HepG2 (cell line): Measurements from ENCODE around the gene BCL11B. TPM values are rescaled to one million over a fixed set of nuclear protein-coding genes. Genes with fewer than 3 reads are reported as not detected.
"Not testable (repeated sequence)": the region's sequence is repeated elsewhere in the genome, so short reads cannot be mapped to it uniquely, and the experiment has no call there.

Experiments used
- ATAC-seq: fragments of 200-7000 bp; cut with Tn5 transposase; 3 replicates; pipeline ENCODE4 v1.9.1; 2020; ENCODE audit warnings: mild to moderate bottlenecking, moderate library complexity
- BruUV-seq: library from RNA; stranded (reverse); fragments of 400-500 nt; replicated peaks from 2 replicates; lab custom pipeline; 2021; lab: Mats Ljungman, UMichigan
- CTCF ChIA-PET: fragments of 300-600 bp; formaldehyde crosslinking; extraction: SDS; loops from one replicate; lab custom pipeline; 2021; ENCODE audit warnings: low total read pairs, inconsistent platforms, low intra/inter-chr PET ratio; lab: Yijun Ruan, JAX
- POLR2A ChIA-PET: fragments of 350-600 bp; sonication (Branson Sonifier 250); formaldehyde crosslinking; loops from one replicate; lab custom pipeline; 2020; ENCODE audit warnings: antibody characterized with exemption, inconsistent platforms; lab: Yijun Ruan, JAX
- DNase-seq: peaks from one replicate; pipeline ENCODE4 v3.0.0-alpha.2; 2015; ENCODE audit warnings: low spot score
- FAIRE-seq: peaks from 3 replicates; lab custom pipeline; 2011; peaks lifted over from hg19 to GRCh38; lab: Jason Lieb, UNC
- H2AFZ ChIP-seq: one replicate; pipeline ENCODE4 v1.6.1; 2011; ENCODE audit warnings: low read length, inconsistent platforms
- H3K27ac ChIP-seq: fragments of 300-600 bp; 3 replicates; pipeline ENCODE4 v1.8.0; 2011; ENCODE audit warnings: mixed run types, mild to moderate bottlenecking, mixed read lengths, low read length, inconsistent platforms; ENCODE audit not compliant: insufficient read depth; ENCODE audit errors: extremely low read length
- H3K27me3 ChIP-seq, 2 experiments: fragments of 200-600 bp in 1 of 2; 2 replicates in 1 of 2; 3 replicates in 1 of 2; pipeline versions ENCODE4 v1.6.0 to v1.8.0; 2011; ENCODE audit warnings: low read length in 2 of 2, mild to moderate bottlenecking in 2 of 2, moderate library complexity in 2 of 2, inconsistent platforms in 1 of 2; ENCODE audit not compliant: insufficient read depth in 2 of 2, control insufficient read depth in 1 of 2
- H3K36me3 ChIP-seq, 2 experiments: fragments of 200-600 bp in 1 of 2; replicated peaks in 1 of 2; 2 replicates in 1 of 2; 3 replicates in 1 of 2; pipeline versions ENCODE4 v1.5.1 to v1.8.0; 2011; ENCODE audit warnings: low read length in 2 of 2, inconsistent platforms in 1 of 2; ENCODE audit not compliant: insufficient read depth in 2 of 2, control insufficient read depth in 1 of 2
- H3K4me1 ChIP-seq: 2 replicates; pipeline ENCODE4 v1.5.1; 2012; ENCODE audit warnings: low read length, inconsistent platforms; ENCODE audit not compliant: insufficient read depth
- H3K4me2 ChIP-seq: 2 replicates; pipeline ENCODE4 v1.6.0; 2011; ENCODE audit warnings: low read depth, low read length, inconsistent platforms
- H3K4me3 ChIP-seq, 3 experiments: fragments of 200-600 bp in 1 of 3; sonication (generic), shearing (Covaris generic) in 1 of 3; replicated peaks in 1 of 3; 2 replicates each; pipeline ENCODE4 v1.5.1; 2011 to 2016; ENCODE audit warnings: low read length in 3 of 3, inconsistent platforms in 2 of 3, low read depth in 2 of 3, mild to moderate bottlenecking in 2 of 3, control low read depth in 1 of 3, mixed read lengths in 1 of 3; ENCODE audit not compliant: insufficient read depth in 1 of 3
- H3K79me2 ChIP-seq: one replicate; pipeline ENCODE4 v1.6.1; 2011; ENCODE audit warnings: low read length, inconsistent platforms; ENCODE audit not compliant: insufficient read depth
- H3K9ac ChIP-seq: 2 replicates; pipeline ENCODE4 v1.6.0; 2011; ENCODE audit warnings: mild to moderate bottlenecking, low read depth, low read length, inconsistent platforms; ENCODE audit not compliant: insufficient read depth
- H3K9me3 ChIP-seq: 2 replicates; pipeline ENCODE4 v1.5.1; 2012; ENCODE audit warnings: mild to moderate bottlenecking, low read length
- H4K20me1 ChIP-seq: 2 replicates; pipeline ENCODE4 v1.6.0; 2011; ENCODE audit warnings: inconsistent platforms, mild to moderate bottlenecking, low read length, moderate library complexity; ENCODE audit not compliant: insufficient read depth
- EZH2 ChIP-seq: conservative IDR thresholded peaks from 2 replicates; pipeline ENCODE4 v1.6.1; 2012; ENCODE audit warnings: mild to moderate bottlenecking, low read depth, low read length, moderate library complexity
- TBL1XR1 ChIP-seq: fragments of 150-350 bp; IDR thresholded peaks from 2 replicates; pipeline ENCODE4 v1.6.1; 2014; ENCODE audit warnings: borderline replicate concordance, low read length; ENCODE audit not compliant: partially characterized antibody
- ZBTB46 ChIP-seq: sonication (generic); formaldehyde crosslinking; IDR thresholded peaks from 2 replicates; pipeline ENCODE4 v1.4.0; 2020; ENCODE audit warnings: mild to moderate bottlenecking, missing genetic modification reagents, borderline replicate concordance
- ZNF432 ChIP-seq: sonication (generic); formaldehyde crosslinking; IDR thresholded peaks from 2 replicates; pipeline ENCODE4 v1.5.0; 2020; ENCODE audit warnings: missing genetic modification reagents, mild to moderate bottlenecking, borderline replicate concordance
- WGBS: methylation state at CpG from one replicate; pipeline ENCODE4 v1.1.6; 2017; ENCODE audit warnings: low lambda C conversion rate; 5-methylcytosine and 5-hydroxymethylcytosine counted together
- in situ Hi-C: cut with HindIII; loops from 2 replicates; pipeline ENCODE4 v1.10.0; 2017; ENCODE audit warnings: low pct_unique_long_range_greater_than_20kb; ENCODE audit not compliant: extremely low pct_ligation_motif_present
- intact Hi-C: fragments of 100-400 bp; cut with micrococcal nuclease; formaldehyde crosslinking; loops from one replicate; pipeline ENCODE4 v1.10.0; 2022; ENCODE audit not compliant: unreplicated experiment
- polyA plus RNA-seq, 8 experiments: library from polyadenylated mRNA; depleted of rRNA in 3 of 8; stranded (reverse) in 7 of 8; unstranded in 1 of 8; fragments of >200 nt; fragmentation: Illumina TruSeq in 4 of 8; extraction: Trizol in 4 of 8; gene quantifications; 2 replicates each; pipeline versions ENCODE4 v1.2.1 to v1.2.3, GENCODE V29; 2011 to 2016; ENCODE audit warnings: low read depth in 4 of 8, missing spikeins in 1 of 8, mixed read lengths in 1 of 8; ENCODE audit not compliant: insufficient read depth in 1 of 8
- total RNA-seq, 5 experiments: library from RNA; depleted of rRNA; stranded (reverse); fragments of >200 nt; fragmentation: Illumina TruSeq; extraction: Trizol; gene quantifications; 2 replicates each; pipeline ENCODE4 v1.2.3, GENCODE V29; 2016; ENCODE audit warnings: low read depth in 1 of 5

BCL11B gene
- total and polyA plus RNA-seq, 2 of the 13 experiments (the other 11 are each of a cell fraction or from before 2014, with no cell fraction given) = not detected

- no peak for TF ChIP-seq ZNF432
- TF ChIP-seq TBL1XR1 = no peak
These were observed 84.1 kb downstream of the BCL11B start (continued) for GRCh38 chr14:99187858-99188257.

GRCh38 chr14:99186956-99187690, 84.9 kb downstream of the BCL11B start:
- no peak overlapping the region for H2AFZ ChIP-seq
- no peak for FAIRE-seq
- H3K9me3 ChIP-seq = no peaks in the 10 kb centered on the region
- intact Hi-C loops = no loop called here
- POLR2A ChIA-PET = no interaction called here
- 0 out of 2 replicates have a peak, but pooled peaks cover 6% of the 10 kb centered on the region for H3K4me1 ChIP-seq
- TF ChIP-seq ZBTB46 (CRISPR knock-in tag) = no peak
- peak; percentile 59; the same call in 1 of the 2 replicates for TF ChIP-seq EZH2
- TF ChIP-seq, all 625 proteins: peak for 1
- in situ Hi-C loops = no loop called here
- no peak for ATAC-seq
- H3K79me2 ChIP-seq = no peaks in the 10 kb centered on the region
- no peak overlapping the region for H3K27ac ChIP-seq
- H3K4me3 ChIP-seq = no peak overlapping the region
- BruUV-seq = no TSS peak
- no peak overlapping the region for H3K4me2 ChIP-seq
- no peaks in the 10 kb centered on the region for H4K20me1 ChIP-seq
- H3K9ac ChIP-seq = no peak overlapping the region
- WGBS = 22% methylated on average over 13 of the region's 16 CpGs
- no peak for DNase-seq
- H3K36me3 ChIP-seq = no peaks in the 10 kb centered on the region
- H3K27me3 ChIP-seq = peaks cover 1 to 67% of the 10 kb centered on the region in 2 experiments; a peak in 4 of 5 replicates
- CTCF ChIA-PET = no interaction called here

DNA sequence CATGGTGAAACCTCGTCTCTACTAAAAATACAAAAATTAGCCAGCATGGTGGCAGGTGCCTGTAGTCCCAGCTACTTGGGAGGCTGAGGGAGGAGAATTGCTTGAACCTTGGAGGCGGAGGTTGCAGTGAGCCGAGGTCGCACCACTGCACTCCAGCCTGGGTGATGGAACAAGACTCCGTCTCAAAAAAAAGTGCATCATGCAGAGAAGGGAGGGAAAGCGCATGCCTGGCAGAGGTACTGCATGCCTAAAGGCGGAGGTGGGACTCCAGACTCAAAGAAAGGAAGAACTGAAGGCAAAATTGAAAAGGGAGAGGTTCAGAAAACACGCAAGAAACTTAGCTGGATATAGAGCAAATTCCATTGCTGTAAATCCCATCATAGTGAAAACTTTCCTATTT, 85.7 kb downstream of the BCL11B start:
- CTCF ChIA-PET, H3K4me2 ChIP-seq, H3K9ac ChIP-seq, H3K79me2 ChIP-seq, POLR2A ChIA-PET, BruUV-seq, FAIRE-seq, H3K4me1 ChIP-seq, intact Hi-C loops, H3K36me3 ChIP-seq, in situ Hi-C loops, H2AFZ ChIP-seq, H3K27ac ChIP-seq, H3K9me3 ChIP-seq, ATAC-seq, DNase-seq, H4K20me1 ChIP-seq, H3K4me3 ChIP-seq: not testable (repeated sequence)
- peaks cover 1 to 60% of the 10 kb centered on the region in 2 experiments; a peak in 4 of 5 replicates for H3K27me3 ChIP-seq
- 12% methylated on average over 8 of the region's 8 CpGs for WGBS
